ENCODE measurements around the gene DEFB119. TPM values are rescaled to one million over a fixed set of nuclear protein-coding genes. Genes with fewer than 3 reads are reported as not detected.

The DEFB119 gene
- total and polyA plus RNA-seq, 8 donors, result not detected

DNA sequence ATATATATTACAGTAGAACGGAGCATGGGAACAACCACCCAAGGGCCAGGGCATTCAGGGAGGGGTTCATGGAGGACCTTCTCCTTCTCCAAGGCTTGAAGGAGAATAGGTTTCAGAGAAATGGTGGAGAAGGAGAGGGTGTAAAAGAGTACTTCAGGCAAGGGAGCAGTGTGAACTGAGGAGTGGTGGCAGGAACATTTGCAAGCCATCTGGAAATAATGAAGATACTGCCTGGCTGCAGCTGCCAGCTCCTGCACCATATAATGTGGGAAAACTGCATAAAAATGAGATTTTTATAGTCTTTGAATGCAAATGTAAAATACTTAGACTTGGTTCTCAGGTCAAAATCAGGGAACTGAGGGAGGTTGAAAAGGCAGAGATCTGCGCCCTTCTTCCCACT, 25.3 kb upstream of the DEFB119 start:
- intact Hi-C loops (cut with DNase I), result no loop called here
- TF ChIP-seq, protein P1, sequence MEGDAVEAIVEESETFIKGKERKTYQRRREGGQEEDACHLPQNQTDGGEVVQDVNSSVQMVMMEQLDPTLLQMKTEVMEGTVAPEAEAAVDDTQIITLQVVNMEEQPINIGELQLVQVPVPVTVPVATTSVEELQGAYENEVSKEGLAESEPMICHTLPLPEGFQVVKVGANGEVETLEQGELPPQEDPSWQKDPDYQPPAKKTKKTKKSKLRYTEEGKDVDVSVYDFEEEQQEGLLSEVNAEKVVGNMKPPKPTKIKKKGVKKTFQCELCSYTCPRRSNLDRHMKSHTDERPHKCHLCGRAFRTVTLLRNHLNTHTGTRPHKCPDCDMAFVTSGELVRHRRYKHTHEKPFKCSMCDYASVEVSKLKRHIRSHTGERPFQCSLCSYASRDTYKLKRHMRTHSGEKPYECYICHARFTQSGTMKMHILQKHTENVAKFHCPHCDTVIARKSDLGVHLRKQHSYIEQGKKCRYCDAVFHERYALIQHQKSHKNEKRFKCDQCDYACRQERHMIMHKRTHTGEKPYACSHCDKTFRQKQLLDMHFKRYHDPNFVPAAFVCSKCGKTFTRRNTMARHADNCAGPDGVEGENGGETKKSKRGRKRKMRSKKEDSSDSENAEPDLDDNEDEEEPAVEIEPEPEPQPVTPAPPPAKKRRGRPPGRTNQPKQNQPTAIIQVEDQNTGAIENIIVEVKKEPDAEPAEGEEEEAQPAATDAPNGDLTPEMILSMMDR (IDR thresholded peaks at IDR 0.05), result no peak
- ATAC-seq, result no peak
- 78 to 84% methylated on average over 2 of the region's 2 CpGs for WGBS, 2 donors
- no peak for DNase-seq
- Histone ChIP-seq H3K27ac (no peak overlapping the region), H3K9me3 (no peaks in the 10 kb centered on the region), H3K36me3 (no peaks in the 10 kb centered on the region), H3K27me3 (no peaks in the 10 kb centered on the region), H3K4me3 (no peak overlapping the region), H3K4me1 (no peaks in the 10 kb centered on the region)
- no peak for FAIRE-seq

DNA sequence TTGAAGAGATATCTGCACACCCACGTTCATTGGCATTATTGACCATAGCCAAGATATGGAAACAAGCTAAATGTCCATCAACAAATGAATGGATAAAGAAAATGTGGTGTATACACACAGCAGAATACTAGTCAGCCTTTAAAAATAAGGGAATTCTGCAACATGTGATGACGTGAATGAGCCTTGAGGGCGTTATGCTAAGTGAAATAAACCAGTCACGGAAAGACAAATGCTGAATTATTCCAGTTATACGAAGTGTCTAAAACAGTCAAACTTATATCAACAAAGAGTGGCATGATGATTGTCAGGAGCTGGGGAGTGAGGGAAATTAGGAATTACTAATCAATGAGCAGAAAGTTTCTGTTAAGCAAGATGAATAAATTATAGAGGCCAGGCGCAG, 24.0 kb upstream of the DEFB119 start:
- Histone ChIP-seq H3K4me3 (no peak overlapping the region), H3K27ac (no peak overlapping the region), H3K9me3 (no peaks in the 10 kb centered on the region), H3K4me1 (no peaks in the 10 kb centered on the region), H3K36me3 (no peaks in the 10 kb centered on the region), H3K27me3 (no peaks in the 10 kb centered on the region)
- intact Hi-C loops (cut with DNase I), result no loop called here
- WGBS, 2 donors, result 43 to 53% methylated on average over 6 of the region's 6 CpGs
- FAIRE-seq, result no peak
- TF ChIP-seq, protein P1 (IDR thresholded peaks at IDR 0.05), result no peak
- DNase-seq, result no peak
- no peak for ATAC-seq

DNA sequence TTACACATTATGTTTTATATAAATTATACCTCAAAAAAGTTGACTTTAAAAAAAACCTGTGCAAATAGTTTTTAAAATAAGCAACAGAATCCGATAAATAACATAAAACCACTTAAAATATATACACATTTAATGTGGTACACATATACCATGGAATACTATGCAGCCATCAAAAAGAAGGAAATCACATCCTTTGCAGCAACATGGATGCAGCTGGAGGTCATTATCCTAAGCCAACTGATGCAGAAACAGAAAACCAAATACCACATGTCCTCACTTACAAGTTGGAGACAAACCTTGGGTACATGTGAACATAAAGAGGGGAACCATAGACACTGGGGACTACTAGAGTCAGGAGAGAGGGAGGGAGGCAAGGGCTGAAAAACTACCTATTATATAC, 19.6 kb upstream of the DEFB119 start:
- Histone ChIP-seq H3K27me3 (no peaks in the 10 kb centered on the region), H3K36me3 (no peaks in the 10 kb centered on the region), H3K4me1 (no peaks in the 10 kb centered on the region), H3K9me3 (no peaks in the 10 kb centered on the region), H3K4me3 (no peak overlapping the region), H3K27ac (no peak overlapping the region)
- WGBS, 2 donors, result 25 to 27% methylated on average over 1 of the region's 1 CpG
- no peak for FAIRE-seq
- intact Hi-C loops (cut with DNase I), result no loop called here
- TF ChIP-seq, protein P1 (IDR thresholded peaks at IDR 0.05), result no peak
- no peak for ATAC-seq
- no peak for DNase-seq

DNA sequence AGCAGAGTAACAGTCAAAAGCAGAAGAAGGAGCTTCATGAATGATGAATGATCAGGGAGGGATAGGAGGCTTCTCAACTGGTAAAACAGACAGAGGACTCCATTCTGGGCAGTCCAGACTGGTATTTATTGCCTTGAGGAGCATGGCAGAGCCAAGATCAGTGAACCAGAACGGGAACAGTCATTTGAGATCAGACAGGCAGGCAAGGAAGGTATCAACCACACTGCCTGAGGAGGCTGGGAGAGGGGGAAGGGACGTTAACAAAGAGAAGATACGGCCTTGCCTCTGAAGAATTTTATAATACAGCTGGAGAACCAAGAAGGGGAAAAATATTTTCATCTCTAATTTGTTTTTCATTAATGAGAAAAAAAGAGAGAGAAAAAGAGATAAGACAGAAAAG, 15.7 kb upstream of the DEFB119 start, which contains the start of gene DEFB121:
DEFB121 (minus strand) TSS at position 101 of the 400 bp plus-strand sequence; CDS start at position 38, 63 bp downstream.
- 28 to 30% methylated on average over 3 of the region's 3 CpGs for WGBS, 2 donors
- Histone ChIP-seq H3K27me3 (no peaks in the 10 kb centered on the region), H3K4me3 (no peak within 1 kb of the TSS), H3K36me3 (no peaks in the 10 kb centered on the region), H3K4me1 (no peaks in the 10 kb centered on the region), H3K9me3 (no peaks in the 10 kb centered on the region), H3K27ac (no peak within 1 kb of the TSS)
- intact Hi-C loops (cut with DNase I), result no loop called here
- no peak for ATAC-seq
- FAIRE-seq, result no peak
- TF ChIP-seq, protein P1 (IDR thresholded peaks at IDR 0.05), result no peak
- no peak for DNase-seq

DNA sequence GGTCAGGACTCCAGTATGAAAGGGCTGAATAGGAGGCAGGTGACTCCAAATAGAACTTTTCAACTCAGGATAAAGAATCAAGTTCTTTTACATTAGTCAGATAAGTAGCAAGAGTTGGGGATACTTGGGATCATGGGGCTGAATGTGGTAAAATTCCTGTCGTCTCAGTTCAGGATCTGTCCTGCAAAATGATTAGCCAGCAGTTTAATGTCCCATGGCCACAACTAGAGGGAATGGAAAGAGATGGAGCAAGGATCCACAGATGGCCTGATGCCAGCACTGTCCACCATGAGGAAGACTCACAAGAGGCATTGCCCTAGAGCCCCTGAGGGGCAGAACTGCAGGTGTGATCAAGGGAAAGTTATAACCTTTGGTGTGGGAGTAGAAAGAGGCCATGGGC, 13.5 kb upstream of the DEFB119 start:
- TF ChIP-seq, protein P1 (IDR thresholded peaks at IDR 0.05), result no peak
- ATAC-seq (no peak), FAIRE-seq (no peak), DNase-seq (no peak)
- Histone ChIP-seq H3K4me1 (no peaks in the 10 kb centered on the region), H3K27me3 (no peaks in the 10 kb centered on the region), H3K9me3 (no peaks in the 10 kb centered on the region), H3K4me3 (no peak overlapping the region), H3K36me3 (no peaks in the 10 kb centered on the region), H3K27ac (no peak overlapping the region)
- intact Hi-C loops (cut with DNase I), result no loop called here
- 5 to 30% methylated on average over 1 of the region's 1 CpG for WGBS, 2 donors
